Endometrial microvascular endothelial cells (primary cell): Measurements from ENCODE around the gene LPP. TPM values are rescaled to one million over a fixed set of nuclear protein-coding genes. Genes with fewer than 3 reads are reported as not detected.
"Not testable (repeated sequence)": the region's sequence is repeated elsewhere in the genome, so short reads cannot be mapped to it uniquely, and the experiment has no call there.

Experiments used
- in situ Hi-C: cut with HindIII; loops from 2 replicates; pipeline ENCODE4 v1.10.0; 2017; ENCODE audit warnings: low sequenced_read_pairs, low pct_unique_long_range_greater_than_20kb; ENCODE audit errors: inconsistent ontology term
- total RNA-seq: library from RNA; depleted of rRNA; stranded (reverse); fragments of >200 nt; gene quantifications from one replicate; pipeline ENCODE4 v1.2.3, GENCODE V29; 2015; ENCODE audit errors: inconsistent ontology term

The LPP gene, protein sequence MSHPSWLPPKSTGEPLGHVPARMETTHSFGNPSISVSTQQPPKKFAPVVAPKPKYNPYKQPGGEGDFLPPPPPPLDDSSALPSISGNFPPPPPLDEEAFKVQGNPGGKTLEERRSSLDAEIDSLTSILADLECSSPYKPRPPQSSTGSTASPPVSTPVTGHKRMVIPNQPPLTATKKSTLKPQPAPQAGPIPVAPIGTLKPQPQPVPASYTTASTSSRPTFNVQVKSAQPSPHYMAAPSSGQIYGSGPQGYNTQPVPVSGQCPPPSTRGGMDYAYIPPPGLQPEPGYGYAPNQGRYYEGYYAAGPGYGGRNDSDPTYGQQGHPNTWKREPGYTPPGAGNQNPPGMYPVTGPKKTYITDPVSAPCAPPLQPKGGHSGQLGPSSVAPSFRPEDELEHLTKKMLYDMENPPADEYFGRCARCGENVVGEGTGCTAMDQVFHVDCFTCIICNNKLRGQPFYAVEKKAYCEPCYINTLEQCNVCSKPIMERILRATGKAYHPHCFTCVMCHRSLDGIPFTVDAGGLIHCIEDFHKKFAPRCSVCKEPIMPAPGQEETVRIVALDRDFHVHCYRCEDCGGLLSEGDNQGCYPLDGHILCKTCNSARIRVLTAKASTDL
- 43.2 TPM for total RNA-seq

DNA sequence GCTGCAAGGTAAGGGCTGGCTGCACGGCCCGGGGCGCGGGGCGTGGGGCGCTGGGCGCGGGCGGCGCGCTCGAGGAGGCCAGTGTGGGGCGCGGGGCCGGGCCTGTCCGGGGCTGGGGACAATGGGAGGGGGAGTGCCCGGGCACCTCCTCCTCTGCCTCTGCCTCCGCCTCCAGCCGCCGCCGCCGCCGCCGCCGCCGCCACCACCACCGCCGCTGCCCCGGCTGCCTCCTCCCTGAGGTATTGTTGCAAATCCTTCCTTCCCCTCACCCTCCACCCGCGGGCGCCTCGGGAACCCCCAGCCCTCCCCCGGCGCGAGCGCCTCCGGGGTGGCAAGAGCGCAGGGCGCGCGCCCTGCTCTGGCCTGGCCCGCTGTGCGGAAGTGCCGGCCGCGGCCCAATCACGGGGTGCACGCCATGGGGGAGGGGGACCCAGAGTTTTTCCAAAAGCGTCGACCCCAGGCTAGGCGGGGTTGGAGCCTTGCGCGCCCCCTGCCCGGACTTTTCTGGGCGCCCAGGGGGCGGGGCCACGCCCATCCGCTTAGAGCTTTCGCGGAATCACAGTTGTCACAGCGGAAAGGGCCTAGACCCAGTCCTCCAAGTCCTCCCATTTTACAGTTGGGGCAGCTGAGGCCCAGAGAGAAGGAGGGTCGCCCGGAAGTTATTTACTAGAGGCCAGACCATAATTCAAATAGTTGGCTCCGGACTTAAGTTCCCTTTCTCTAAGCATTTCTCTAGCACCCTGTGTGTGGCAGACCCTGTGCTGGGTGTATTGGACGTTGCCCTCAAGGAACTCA lies at the start of gene LPP:
TSS of gene LPP (plus strand) at position 144 of the 795 bp plus-strand sequence. CDS start 251,964 bp downstream, outside the sequence.
- in situ Hi-C loops, result loop anchor here (10.0 kb wide), 1 partner anchor 409 kb away; the partner anchor contains the start of gene BCL6

DNA sequence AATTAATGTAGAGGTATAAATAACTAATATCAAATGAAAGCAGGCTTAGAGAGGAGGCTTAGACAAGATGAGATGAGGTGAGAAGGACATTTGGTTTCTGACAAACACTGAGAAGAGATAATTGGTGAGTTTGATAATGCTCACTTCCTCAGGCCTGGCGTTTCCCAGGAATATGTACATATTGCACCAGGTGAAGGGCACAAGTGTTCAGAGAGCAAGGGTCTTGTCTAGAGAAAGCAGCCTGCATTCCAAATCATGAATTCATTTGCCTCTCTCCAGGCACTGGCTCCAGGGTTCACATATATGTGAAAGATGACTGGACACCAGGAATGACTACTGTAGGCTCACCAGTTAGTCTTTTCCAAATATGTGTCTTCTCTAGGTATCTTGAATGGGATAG lies 48.0 kb upstream of the LPP start:
- in situ Hi-C loops, result no loop called here

DNA sequence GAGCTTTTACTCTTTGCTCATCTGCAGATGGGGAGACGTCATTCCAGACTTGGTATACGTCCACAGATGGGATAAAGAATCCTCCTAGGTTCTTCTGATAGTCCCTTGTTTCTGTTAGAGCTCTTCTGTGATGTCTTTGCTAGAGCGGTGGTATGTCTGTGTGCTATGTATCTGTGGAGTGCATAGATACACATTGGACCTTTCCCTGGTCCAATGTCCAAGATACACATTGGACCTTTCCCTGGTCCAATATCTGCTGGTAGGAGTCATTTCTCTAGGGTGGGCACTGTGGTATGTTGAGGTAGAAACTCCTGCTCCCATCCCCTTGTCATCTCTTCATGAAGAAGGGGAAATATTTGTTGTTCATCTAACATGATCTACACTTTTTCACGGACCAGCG lies 47.5 kb upstream of the LPP start:
- in situ Hi-C loops, result no loop called here

DNA sequence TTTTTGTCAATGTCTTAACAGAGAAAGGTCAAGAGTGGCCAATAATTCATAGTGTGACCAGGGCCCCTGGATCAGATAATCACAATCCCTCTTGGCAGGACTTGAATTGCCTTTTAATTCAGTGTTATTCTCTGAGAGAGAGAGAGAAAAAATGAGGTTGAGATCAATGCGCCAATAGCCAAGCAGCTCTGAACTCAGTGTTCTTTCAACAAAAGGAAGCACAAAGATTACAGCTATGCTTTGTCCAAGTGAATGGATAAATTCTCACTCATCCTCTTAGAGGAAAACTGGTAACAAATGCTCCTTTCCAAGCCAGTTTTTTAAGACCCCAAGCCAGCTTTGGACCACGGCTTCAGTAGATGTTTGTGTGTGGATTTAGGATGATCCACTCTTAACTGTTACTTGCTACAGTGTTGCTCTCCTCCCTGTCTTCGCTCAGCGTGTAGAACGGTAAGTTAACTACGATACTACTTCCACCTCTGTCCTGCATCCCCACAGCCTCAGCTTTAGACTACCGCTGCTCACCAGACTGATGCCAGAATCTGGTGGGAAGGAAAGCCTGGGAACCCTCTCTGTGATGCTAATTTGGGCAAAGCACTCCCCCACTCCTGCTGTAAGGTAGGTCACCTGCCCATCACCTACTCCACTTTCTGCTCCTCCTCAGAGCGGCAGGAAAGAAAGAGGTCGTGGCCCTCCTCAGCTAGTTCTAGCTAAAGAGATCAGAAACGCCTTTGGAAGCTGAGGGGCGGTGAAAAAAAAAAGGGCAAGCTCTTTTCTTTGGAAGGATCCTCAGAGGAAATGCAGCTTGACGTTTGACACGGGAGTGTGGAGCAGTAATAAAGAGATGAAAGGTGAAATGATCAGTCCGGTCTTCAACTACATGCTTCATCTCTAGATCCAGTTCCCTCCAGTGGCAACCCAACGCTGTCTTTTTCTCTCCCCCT lies 46.8 kb upstream of the LPP start:
- in situ Hi-C loops, result no loop called here

DNA sequence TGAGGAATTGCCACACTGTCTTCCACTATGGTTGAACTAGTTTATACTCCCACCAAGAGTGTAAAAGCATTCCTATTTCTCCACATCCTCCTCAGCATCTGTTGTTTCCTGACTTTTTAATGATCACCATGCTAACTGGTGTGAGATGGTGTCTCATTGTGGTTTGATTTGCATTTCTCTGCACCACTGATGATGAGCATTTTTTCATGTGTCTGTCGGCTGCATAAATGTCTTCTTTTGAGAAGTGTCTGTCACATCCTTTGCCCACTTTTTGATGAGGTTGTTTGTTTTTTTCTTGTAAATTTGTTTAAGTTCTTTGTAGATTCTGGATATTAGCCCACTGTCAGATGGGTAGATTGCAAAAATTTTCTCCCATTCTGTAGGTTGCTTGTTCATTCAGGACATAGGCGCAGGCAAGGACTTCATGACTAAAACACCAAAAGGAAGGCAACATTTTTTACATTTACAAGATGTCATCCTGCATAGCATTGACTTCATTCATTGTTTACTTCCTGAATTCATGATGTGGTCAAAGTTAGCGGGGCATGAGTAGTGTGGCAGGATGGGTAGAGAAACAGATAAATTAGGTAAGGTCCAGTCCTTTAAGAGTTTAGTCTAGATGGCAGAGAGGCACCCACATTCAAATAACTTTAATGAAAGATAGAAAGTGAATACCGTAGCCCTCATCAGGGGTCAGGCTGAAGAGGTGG lies 45.1 kb upstream of the LPP start:
- in situ Hi-C loops, result no loop called here

DNA sequence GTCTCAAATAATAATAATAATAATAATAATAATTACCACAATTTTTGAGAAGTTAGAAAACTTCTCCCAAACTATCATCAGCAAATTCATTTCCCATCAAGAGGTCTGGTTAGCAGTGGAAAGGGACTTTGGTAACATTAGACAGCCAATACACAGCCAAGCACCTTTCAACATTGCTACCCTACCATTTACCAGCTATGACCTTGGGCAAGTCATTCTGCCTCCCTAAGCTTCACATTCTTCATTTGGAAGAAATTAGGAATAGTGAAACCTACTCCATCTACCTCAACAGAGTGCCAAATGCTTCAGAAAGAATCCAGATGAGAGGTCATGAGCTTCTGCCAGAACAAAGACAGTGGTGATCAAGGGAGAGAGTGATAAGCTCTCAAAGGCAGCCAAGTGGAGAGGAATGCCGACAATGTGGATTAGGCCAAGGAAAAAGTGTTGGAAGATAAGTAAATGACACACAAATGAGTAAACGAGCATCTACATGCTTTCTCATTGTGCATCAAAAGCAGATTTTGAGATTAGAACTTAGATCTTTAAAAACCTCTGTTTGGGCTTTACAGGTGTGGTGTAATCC lies 42.9 kb upstream of the LPP start:
- in situ Hi-C loops, result no loop called here

DNA sequence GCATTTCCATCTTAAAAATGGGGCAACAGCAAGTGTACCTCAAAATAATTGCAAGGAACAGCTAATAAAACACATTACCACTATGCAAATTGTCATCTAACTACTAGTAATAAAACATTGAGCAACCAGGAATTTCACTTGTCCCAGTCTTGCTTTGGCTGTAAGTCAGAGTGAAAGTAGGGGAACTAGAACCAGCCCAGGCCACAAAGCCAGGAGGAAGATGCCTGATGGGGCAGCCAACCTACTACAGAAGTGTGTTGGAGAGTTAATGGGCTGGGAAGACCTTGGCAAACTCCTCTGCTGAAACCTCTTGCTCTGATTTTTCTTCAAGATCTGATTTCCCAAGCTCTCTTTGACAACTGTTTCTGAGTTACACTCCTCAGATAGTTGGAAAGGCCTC lies 40.2 kb upstream of the LPP start:
- in situ Hi-C loops, result no loop called here

DNA sequence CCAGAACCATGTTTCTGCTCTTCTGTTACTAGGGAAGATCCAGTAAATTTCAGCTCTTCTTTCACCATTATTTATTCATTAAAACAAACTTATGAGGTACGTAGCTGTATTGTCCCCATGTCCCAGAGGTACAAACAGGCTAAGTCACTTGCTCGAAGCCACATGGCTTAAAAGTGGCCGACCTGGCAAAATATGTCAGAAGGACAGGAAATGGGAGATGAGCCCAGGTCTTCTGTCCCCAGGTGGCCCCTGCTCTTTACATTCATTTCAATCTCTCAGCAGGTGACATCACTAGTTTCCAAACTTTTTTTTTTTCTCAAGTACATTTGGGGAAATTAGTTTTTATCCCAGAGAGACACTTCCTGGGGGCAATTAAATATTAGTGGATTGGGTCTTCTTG lies 34.1 kb upstream of the LPP start:
- in situ Hi-C loops, result no loop called here

DNA sequence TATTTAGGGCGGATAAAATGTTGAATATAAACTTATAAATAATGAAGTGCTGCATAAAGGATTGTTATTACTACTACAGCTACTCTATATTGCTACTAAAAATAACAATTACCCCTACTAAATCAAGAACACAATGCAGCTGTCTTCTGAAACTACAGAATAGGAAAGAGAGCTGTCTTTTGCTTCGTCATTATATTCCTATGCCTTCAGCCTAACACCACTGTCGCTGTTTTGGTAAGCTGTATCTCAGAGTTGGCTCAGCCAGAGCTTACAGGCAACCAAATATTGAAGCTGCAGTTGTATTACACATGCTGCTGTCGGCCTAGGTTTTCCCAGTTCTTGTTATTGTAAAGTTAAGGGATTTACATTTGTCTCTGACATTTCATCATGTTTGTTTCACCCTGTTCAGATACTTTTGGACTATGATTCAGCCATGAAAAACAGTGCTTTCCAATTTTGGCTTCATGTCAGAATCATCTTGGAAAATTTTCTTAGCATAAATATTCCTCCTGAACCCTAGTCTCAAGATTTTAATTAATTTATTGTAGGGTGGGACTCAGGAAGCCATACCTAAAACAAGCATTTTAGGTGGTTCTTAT lies 31.3 kb upstream of the LPP start:
- in situ Hi-C loops, result no loop called here

DNA sequence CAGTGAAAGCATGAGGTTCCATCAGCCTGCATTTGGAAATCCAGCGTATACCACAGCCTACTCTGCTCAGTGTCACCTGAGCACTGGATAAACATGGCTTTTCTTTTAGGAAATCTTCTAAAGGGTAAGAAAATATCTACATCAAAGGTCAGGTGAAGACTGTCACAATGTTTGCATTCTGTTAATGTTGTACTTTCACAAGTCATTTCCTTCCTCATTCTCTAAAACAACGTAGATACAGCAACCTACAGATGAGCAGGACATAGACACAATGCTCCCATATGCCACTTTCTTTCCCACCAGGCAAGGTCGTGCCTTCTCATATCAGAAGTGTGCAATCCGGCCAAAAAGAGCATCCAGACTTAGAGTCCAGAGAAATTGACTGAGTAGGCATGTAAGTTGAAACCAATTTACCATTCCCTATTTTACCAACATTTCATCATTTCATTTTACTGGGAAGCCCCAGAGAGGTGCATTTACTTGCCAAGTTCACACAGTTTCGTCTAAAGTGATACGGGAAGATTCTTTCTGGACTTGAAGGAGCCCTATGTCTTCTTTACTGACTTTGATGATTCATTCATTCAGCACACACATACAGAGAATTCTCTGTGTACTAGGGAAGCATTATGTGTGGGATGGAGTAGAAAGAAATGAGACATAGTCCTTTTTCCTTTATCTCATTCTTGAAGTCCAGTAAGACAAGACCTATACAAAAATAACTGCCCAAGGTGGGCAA lies 30.6 kb upstream of the LPP start:
- in situ Hi-C loops, result no loop called here

DNA sequence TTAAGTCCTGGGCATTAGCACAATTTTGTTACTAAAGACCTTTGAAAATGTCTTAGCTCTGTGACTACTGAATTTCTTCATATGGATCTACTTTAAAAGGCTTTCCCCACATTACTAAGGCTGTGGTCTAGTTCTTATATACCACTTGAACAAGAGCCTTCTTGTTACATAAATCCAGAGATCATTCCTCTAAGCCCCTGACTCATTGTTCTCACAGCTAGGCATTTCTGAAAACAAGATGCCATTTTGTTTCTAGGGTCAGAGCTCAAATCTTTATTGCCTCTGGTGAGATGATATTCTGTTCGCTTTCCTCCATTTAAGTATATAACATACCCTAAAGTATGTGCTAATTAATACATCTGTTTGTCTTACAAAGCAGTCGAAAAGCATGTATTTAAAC lies 29.8 kb upstream of the LPP start:
- in situ Hi-C loops, result no loop called here

DNA sequence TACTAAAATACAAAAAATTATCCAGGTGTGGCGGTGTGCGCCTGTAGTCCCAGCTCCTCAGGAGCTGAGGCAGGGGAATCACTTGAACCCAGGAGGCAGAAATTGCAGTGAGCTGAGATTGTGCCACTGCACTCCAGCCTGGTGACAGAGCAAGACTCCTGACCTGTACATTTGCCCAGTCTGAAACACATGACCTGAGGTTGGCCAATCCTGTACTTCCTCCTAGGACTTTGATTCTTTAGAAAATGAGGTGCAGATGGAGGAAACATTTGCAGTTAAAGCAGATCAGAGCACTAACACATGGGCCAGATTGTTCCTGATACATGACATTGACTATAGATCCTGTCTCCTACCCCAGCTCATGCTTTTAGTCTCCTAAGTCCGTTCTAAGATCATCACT lies 28.9 kb upstream of the LPP start:
- in situ Hi-C loops, result no loop called here

DNA sequence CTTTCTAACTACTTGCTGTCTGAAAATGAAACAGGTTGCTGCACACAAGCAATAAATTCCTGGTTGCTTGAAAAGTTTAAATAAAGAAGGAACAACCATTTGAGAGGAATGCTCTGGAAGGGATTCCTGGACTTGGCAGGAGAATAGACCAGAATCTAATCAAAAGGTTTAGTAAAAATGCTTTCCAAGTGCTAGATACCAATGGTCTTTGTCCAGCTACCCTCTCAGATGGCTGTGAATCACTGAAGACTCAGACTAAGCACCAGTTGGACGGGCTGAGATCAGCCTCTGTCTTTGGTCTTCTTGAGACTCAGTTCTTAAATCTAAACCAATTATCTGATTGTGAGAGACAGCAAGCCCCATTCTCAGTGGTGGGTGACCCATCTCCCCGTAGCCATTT lies 27.7 kb upstream of the LPP start:
- in situ Hi-C loops, result no loop called here

DNA sequence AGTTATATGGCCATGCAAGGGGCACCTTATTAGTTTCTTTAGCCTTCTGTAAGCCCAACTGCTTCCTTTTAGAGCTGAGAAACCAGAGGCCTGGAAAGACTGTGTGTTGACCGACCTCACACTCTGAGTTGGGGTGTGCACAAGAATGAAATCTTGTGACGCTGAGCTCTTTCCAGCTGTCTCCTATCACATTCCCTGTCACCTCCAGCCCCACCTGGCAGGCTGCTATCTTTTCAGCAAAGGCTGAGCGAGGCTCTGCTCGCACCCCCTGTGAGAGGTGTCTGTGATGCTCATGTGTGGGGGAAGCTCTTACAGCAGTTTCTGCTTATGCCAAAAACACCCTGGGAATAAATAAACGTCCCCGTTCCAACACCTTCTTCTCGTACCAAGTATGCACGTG lies 27.0 kb upstream of the LPP start:
- in situ Hi-C loops, result no loop called here

DNA sequence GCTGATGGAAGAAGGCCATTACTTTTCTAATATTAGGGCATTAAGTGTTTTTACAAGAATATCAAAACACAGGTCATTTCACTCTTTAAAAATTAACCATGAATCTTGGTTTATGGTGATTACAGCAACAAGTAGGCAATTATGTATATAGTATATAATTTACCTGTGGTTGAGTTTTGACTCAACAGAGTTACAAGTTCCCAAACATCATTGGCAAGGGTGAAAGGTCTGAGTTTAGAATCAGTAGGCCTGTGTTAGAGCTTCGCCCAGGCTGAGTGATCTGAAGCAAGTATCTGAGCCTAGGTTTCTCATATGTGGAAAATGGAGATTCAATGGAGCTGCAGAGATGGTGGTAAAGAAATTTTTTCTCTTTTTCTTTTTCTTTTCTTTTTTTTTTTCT lies 25.1 kb upstream of the LPP start:
- in situ Hi-C loops, result no loop called here

DNA sequence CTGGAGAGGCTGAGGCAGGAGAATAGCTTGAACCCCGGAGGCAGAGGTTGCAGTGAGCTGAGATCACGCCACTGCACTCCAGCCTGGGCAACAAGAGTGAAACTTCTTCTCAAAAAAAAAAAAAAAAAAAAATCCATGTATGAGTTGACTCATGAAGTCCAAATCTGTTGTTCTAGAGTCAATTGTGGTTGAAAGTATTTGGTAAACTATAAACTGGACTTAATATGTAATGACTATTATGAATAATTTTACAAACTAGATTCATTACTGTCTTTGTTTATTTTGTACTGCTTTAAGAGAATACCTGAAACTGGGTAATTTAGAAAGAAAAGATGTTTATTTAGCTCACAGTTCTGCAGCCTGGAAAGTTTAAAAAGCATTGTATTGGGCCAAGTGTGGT lies 22.9 kb upstream of the LPP start:
- in situ Hi-C loops, result not testable (repeated sequence)

DNA sequence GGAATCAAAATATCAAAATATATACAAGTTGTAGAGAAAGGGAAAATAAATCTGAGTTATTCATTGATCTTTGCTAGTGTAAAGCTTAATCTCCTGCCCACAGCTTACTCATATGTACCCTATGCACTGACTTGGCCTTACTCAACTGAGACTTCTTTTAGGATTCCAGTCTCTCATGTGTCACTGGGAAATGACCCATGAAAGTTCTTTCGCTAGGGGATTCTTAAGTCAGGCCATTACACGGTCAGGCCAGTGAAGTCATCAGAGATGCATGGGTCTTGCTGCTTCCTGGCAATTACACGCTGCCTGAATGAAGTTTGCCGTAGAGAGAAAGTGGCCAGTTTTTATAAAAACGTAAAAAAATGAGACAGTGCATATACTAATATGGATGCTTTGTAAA lies 20.7 kb upstream of the LPP start:
- in situ Hi-C loops, result no loop called here
